DMS 273 (cell line): Measurements from ENCODE around the gene AKT3.
"Not testable (repeated sequence)": the region's sequence is repeated elsewhere in the genome, so short reads cannot be mapped to it uniquely, and the experiment has no call there.

Source experiments
- DNase-seq: peaks from one replicate; lab custom pipeline; 2025; ENCODE audit not compliant: unreplicated experiment; lab: John Stamatoyannopoulos, UW

Gene AKT3

GRCh38 chr1:243786531-243786930 lies 63.5 kb downstream of the AKT3 start:
- no peak for DNase-seq

GRCh38 chr1:243784506-243784905 lies 65.5 kb downstream of the AKT3 start:
- no peak for DNase-seq

DNA sequence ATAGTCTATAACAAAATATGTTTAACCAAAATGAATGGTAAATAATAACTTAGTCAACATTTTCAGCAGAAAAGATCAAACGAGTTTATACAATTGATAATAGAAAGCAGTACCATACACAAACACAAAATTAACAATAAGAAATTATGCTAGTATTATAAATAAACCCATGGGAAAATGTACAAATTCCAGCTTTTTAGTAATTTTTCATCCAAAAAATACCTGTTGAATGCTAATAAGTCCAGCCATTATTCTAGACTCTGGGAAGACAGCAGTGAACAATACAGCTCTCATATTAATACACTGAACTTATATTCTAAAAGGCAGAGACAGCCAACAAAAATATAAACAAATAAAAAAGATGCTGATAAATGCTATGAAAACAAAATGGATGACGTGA lies 66.3 kb downstream of the AKT3 start:
- no peak for DNase-seq

DNA sequence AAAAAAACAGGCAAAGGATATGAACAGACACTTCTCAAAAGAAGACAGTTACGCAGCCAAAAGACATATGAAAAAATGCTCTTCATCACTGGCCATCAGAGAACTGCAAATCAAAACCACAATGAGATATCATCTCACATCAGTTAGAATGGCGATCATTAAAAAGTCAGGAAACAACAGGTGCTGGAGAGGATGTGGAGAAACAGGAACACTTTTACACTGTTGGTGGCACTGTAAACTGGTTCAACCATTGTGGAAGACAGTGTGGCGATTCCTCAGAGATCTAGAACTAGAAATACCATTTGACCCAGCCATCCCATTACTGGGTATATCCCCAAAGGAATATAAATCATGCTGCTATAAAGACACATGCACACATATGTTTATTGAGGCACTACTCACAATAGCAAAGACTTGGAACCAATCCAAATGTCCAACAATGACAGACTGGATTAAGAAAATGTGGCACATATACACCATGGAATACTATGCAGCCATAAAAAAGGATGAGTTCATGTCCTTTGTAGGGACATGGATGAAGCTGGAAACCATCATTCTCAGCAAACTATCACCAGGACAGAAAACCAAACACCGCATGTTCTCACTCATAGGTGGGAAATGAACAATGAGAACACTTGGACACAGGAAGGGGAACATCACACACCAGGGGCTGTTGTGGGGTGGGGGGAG lies 77.5 kb downstream of the AKT3 start:
- not testable (repeated sequence) for DNase-seq

- no peak for DNase-seq
Observed at GRCh38 chr1:243770860-243771259, 79.2 kb downstream of the AKT3 start.

- peak; percentile 63 for DNase-seq
Observed at GRCh38 chr1:243765676-243766075, 84.4 kb downstream of the AKT3 start.

DNA sequence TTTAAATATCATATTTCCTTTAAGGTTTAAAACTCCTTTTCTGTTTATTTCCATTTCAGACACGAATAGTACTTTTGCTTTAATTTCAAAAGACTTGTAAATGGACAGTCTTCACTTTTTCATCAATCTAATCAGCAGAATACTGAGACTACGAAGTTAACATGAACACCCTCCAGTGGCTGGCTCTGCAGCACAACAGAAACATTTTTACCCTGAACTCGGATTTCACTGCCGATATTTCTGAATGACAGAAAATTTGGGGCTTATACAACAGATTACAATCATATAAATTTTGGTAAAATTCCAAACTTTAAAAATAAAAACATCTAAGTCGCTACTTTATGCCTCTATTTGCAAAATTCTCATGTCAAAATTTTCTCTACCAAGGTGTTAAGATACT lies 86.2 kb downstream of the AKT3 start:
- DNase-seq: peak; percentile 61

GRCh38 chr1:243758647-243759046 lies 91.4 kb downstream of the AKT3 start:
- no peak for DNase-seq

DNA sequence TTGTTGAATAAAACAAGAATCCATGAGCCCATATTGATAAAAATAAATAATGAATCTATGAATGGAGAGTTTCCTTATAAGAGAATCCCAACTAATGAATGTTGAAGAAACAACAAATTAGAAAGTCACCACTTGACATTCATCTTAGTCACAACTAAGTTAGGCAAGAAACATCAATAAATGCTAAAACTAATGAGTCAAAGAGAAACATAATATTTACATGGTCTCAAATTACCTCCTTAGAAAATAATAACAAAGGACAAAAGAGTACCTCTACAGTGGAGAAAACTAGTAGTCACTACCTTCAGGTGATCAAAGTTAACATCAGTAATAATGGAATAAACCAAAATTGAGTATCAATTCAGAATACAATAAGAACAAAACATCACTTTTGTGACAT lies 93.5 kb downstream of the AKT3 start:
- no peak for DNase-seq

DNA sequence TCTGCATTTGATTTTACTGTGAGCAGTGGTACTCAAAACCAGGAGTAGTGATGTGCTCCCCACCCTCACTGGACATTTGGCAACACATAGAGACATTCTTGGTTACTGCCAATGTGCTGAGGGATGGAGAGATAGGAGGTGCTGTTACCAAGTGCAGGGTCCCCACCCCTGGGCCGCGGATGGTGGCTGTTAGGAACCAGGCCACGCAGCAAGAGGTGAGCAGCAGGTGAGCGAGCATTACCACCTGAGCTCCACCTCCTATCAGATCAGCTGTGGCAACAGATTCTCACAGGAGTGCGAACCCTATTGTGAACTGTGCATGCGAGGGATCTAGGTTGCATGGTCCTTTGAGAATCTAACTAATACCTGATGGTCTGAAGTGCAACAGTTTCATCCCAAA lies 95.7 kb downstream of the AKT3 start:
- DNase-seq: no peak

GRCh38 chr1:243751506-243751905 lies 98.5 kb downstream of the AKT3 start:
- no peak for DNase-seq

DNA sequence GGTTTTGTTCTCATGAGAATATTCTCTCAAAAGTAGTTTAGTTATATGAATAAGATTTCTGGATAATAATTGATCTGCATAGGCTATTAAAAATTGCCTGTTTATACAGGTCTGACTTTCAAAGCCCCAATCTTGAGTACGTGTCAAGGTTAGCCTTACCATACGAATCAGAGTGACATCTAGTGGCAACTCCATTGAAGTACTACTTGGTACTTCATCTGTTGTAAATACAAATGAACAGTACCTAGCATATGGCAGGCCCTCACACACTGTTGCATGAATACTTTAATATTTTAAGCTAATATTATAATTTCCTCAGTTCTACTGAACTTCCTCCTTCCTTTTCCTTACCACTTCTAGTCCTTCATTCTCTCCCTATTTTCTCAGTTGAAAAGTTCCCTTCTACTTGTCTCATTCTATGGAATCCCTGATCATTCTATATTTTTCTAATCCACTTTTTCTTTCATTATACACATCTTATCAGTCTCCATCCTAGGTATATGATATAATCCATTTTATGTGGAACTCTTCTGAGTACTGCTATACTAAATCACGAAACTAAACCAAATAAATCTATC lies 101.2 kb downstream of the AKT3 start:
- peak; percentile 91 for DNase-seq

GRCh38 chr1:243748227-243748626 lies 101.8 kb downstream of the AKT3 start:
- DNase-seq: peak; percentile 18

- peak; percentile 33 for DNase-seq
Observed at GRCh38 chr1:243746751-243747150, 103.3 kb downstream of the AKT3 start.

- DNase-seq: no peak
Observed at GRCh38 chr1:243745356-243745755, 104.7 kb downstream of the AKT3 start.

- no peak for DNase-seq
Observed at GRCh38 chr1:243742819-243743218, 107.2 kb downstream of the AKT3 start.

DNA sequence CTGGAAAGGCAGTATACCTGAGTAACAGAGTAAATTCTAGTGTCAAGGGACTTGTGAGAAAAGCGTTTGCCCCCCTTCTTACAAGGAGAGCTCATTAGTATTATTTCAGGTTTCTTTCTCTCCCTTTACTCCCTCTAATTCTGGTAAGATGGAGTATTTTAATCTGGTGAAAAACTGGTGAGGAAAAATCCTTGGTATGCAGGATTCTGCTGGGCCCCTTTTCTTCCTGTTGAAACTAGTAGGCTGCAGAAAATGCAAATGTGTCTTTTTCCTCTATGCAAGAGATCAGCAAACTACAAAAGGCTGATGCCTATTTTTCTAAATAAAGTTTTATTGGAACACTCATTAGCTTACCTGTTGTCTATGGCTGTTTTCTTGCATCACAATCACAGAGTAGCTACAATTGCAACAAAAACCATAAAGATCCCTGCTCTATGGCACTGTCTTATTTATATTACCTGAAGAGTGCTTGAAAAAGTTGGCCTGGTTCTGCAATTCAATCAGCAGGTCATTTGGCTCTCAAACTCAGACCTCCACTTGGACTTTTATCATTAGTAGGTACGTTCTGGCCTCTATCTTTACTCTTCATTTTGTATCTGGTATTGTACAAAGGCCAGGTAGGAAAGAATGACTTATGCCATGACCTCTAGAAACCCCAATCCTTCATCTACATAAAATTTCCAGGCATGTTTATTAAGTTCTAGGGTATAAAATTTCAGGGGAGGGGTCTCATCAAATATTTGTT lies 109.6 kb downstream of the AKT3 start:
- no peak for DNase-seq

GRCh38 chr1:243739335-243740003 lies 110.6 kb downstream of the AKT3 start:
- no peak for DNase-seq

DNA sequence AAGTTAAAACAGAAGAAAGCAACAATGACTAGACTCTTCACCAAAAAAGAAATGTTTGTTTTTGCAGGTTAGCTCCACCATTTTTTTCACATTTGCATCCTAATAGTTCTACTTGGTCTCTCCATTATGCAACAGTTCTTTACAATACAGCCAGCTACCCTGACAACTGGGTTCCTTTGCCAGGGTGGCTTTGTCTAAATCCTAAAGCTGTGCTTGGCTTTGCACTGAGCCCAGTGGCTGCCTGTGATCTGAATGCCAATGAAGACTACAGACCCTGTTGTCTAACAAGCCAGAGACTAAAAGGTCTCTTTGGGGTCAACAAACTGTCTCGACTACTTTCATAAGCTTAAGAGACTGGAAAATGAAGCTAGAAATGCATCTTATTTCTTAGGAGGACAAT lies 112.0 kb downstream of the AKT3 start:
- no peak for DNase-seq

- DNase-seq: no peak
Observed at GRCh38 chr1:243735457-243735856, 114.6 kb downstream of the AKT3 start.

DNA sequence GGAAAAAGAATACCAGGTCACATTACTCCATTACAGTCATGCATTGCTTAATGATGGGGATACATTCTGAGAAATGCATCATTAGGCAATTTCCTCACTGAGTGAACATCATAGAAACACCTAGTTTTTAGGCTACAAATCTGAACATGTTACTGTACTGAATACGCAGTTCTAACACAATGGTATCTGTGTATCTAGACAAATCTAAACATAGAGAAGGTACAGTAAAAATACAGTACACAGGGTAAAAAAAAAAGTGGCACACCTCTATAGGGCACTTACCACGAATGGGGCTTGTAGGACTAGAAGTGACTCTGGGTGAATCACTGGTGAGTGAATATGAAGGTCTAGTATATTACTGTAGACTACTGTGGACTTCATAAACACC lies 115.7 kb downstream of the AKT3 start:
- DNase-seq: no peak
